ENCODE measurements around the gene PXK.

GRCh38 chr3:58358808-58359207 is 26.1 kb downstream of the PXK start:
- TF ChIP-seq CTCF (IDR thresholded peaks at IDR 0.05) (no peak), POLR2A (IDR thresholded peaks at IDR 0.05) (no peak)
